ENCODE data around the gene OSBPL1A.

The OSBPL1A gene

DNA sequence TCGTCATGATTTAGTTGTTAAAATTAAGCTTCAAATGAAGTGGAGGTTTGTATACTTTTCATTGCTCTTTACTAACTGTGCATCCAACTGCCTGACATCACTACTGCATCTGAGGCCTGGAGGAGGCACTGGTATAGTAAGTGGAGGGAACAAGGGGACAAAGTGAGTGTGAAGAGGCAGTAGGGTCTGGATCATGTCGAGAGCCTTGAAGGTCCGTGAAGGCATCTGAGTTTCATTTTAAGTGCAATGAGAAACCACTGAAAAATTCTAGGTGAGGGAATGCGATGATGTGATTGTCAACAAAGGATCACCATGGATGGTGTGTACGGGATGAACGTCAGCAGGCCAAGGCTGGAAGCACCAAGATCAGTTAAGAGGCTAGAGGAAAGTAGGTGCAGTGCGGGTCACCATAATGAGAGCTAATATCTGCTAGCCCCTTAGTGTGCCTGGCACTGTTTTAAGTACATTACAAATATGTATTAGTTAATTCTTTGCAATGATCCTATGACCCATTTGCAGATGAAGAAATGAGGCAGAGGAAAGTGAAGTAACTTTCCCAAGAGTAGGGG, 162.7 kb downstream of the OSBPL1A start:
- no peak overlapping the region for H3K27ac ChIP-seq
- TF ChIP-seq ZFX (IDR thresholded peaks at IDR 0.05; ENCODE audit: borderline replicate concordance): no peak
- TF ChIP-seq, protein P1, sequence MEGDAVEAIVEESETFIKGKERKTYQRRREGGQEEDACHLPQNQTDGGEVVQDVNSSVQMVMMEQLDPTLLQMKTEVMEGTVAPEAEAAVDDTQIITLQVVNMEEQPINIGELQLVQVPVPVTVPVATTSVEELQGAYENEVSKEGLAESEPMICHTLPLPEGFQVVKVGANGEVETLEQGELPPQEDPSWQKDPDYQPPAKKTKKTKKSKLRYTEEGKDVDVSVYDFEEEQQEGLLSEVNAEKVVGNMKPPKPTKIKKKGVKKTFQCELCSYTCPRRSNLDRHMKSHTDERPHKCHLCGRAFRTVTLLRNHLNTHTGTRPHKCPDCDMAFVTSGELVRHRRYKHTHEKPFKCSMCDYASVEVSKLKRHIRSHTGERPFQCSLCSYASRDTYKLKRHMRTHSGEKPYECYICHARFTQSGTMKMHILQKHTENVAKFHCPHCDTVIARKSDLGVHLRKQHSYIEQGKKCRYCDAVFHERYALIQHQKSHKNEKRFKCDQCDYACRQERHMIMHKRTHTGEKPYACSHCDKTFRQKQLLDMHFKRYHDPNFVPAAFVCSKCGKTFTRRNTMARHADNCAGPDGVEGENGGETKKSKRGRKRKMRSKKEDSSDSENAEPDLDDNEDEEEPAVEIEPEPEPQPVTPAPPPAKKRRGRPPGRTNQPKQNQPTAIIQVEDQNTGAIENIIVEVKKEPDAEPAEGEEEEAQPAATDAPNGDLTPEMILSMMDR (IDR thresholded peaks at IDR 0.05): no peak

DNA sequence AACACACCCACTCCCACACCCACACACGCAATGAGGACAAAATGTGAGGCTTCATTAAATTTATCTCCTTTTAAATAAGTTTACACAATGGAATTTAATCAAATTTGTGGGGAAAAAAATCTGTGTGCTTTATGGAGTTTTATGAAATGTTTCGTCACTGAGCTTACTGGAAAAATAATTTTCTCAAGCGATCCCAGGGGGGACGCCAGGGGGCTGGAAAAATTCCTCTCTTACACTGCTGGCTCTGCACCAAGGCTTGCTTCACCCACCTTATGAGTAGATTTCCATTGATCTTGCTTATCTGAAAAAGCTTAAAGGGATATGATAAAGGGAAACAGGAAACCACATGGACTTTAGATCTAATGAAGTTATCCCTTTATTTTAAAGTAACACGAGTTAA, 163.3 kb downstream of the OSBPL1A start:
- no peak for TF ChIP-seq ZFX (IDR thresholded peaks at IDR 0.05; ENCODE audit: borderline replicate concordance)
- TF ChIP-seq, protein P1 (IDR thresholded peaks at IDR 0.05): no peak
- no peak overlapping the region for H3K27ac ChIP-seq

GRCh38 chr18:24232800-24233199, 164.8 kb downstream of the OSBPL1A start:
- TF ChIP-seq, protein P1 (IDR thresholded peaks at IDR 0.05): no peak
- TF ChIP-seq ZFX (IDR thresholded peaks at IDR 0.05; ENCODE audit: borderline replicate concordance): no peak
- no peak overlapping the region for H3K27ac ChIP-seq

- TF ChIP-seq ZFX (IDR thresholded peaks at IDR 0.05; ENCODE audit: borderline replicate concordance): no peak
- TF ChIP-seq, protein P1 (IDR thresholded peaks at IDR 0.05): no peak
- peak overlapping the region; percentile 67 for H3K27ac ChIP-seq
Measured at GRCh38 chr18:24231773-24232735, 165.6 kb downstream of the OSBPL1A start.

DNA sequence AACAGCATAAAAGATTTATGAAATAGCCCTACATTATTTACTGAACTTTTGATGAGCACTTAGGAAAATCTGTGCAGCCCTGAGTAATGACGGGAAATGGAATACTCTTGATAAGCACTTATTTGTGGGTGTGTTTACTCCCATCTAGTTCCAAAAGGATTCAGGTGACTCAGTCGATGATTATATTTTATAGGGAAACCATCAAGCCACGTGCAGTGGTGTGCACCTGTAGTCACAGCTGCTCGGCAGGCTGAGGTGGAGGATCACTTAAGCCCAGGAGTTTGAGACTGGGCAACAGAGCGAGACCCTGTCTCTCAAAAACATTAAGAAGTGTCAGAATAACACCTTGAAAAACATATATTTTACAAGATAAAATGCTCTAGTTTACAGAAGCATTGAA, 166.9 kb downstream of the OSBPL1A start:
- no peak overlapping the region for H3K27ac ChIP-seq
- TF ChIP-seq, protein P1 (IDR thresholded peaks at IDR 0.05): no peak
- TF ChIP-seq ZFX (IDR thresholded peaks at IDR 0.05; ENCODE audit: borderline replicate concordance): no peak

DNA sequence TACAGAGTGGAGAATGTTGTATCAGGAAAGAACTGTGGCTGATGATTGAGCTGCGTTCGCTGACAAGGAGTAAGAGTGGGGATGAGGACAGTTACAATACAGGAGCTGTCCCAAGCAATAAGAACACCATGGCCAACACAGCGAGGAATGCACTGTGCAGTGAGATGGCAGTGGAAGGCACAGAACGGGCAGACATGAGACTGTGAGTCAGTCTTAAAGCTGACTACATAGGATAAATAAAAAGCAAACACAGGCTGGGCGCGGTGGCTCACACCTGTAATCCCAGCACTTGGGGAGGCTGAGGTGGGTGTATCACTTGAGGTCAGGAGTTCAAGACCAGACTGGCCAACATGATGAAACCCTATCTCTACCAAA, 169.0 kb downstream of the OSBPL1A start:
- no peak overlapping the region for H3K27ac ChIP-seq
- no peak for TF ChIP-seq ZFX (IDR thresholded peaks at IDR 0.05; ENCODE audit: borderline replicate concordance)
- TF ChIP-seq, protein P1 (IDR thresholded peaks at IDR 0.05): no peak

All from 22Rv1 (cell line).